ENCODE data around the gene CEP68.
"Not testable (repeated sequence)": the region's sequence is repeated elsewhere in the genome, so short reads cannot be mapped to it uniquely, and the experiment has no call there.

CEP68 gene

GRCh38 chr2:65031341-65032018, 24.7 kb upstream of the CEP68 start:
- H3K4me2 ChIP-seq (ENCODE audit: low read depth, low read length, poor library complexity, severe bottlenecking) = peak overlapping the region; percentile 80
- H3F3A ChIP-seq (ENCODE audit: insufficient read depth) = peaks cover 54% of the 10 kb centered on the region
- H2AFZ ChIP-seq (ENCODE audit: low read depth, low read length, severe bottlenecking) = no peak overlapping the region
- H3K9me3 ChIP-seq (ENCODE audit: insufficient read depth, low read length) = no peaks in the 10 kb centered on the region
- no peaks in the 10 kb centered on the region for H3K36me3 ChIP-seq (ENCODE audit: low read length)
- TF ChIP-seq, protein P1, sequence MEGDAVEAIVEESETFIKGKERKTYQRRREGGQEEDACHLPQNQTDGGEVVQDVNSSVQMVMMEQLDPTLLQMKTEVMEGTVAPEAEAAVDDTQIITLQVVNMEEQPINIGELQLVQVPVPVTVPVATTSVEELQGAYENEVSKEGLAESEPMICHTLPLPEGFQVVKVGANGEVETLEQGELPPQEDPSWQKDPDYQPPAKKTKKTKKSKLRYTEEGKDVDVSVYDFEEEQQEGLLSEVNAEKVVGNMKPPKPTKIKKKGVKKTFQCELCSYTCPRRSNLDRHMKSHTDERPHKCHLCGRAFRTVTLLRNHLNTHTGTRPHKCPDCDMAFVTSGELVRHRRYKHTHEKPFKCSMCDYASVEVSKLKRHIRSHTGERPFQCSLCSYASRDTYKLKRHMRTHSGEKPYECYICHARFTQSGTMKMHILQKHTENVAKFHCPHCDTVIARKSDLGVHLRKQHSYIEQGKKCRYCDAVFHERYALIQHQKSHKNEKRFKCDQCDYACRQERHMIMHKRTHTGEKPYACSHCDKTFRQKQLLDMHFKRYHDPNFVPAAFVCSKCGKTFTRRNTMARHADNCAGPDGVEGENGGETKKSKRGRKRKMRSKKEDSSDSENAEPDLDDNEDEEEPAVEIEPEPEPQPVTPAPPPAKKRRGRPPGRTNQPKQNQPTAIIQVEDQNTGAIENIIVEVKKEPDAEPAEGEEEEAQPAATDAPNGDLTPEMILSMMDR (IDR thresholded peaks at IDR 0.05; ENCODE audit: insufficient read depth, low read length, poor library complexity, severe bottlenecking) = no peak
- no peak for TF ChIP-seq EZH2phosphoT487 (conservative IDR thresholded peaks at IDR 0.05; ENCODE audit: low read length)
- no peaks in the 10 kb centered on the region for H3K27me3 ChIP-seq (ENCODE audit: low read length)
- H3K27ac ChIP-seq (ENCODE audit: low read depth, low read length) = peak overlapping the region; percentile 96
- H3K9ac ChIP-seq (ENCODE audit: low read length) = peak overlapping the region; percentile 64
- peak overlapping the region; percentile 49 for H3K4me3 ChIP-seq (ENCODE audit: insufficient read depth, low read length, poor library complexity, severe bottlenecking)
- H3K9me2 ChIP-seq (replicated peaks; ENCODE audit: insufficient read depth, low read length) = no peaks in the 10 kb centered on the region
- no peaks in the 10 kb centered on the region for H4K20me1 ChIP-seq (ENCODE audit: low read depth, low read length)
- no peaks in the 10 kb centered on the region for H3K79me2 ChIP-seq (ENCODE audit: insufficient read depth, low read length)

- no peaks in the 10 kb centered on the region for H3K36me3 ChIP-seq (ENCODE audit: low read length)
- H3K4me3 ChIP-seq (ENCODE audit: insufficient read depth, low read length, poor library complexity, severe bottlenecking) = peak overlapping the region; percentile 42
- H3K27me3 ChIP-seq (ENCODE audit: low read length) = no peaks in the 10 kb centered on the region
- H3K4me2 ChIP-seq (ENCODE audit: low read depth, low read length, poor library complexity, severe bottlenecking) = peak overlapping the region; percentile 80
- peak overlapping the region; percentile 62 for H3K9ac ChIP-seq (ENCODE audit: low read length)
- H3K79me2 ChIP-seq (ENCODE audit: insufficient read depth, low read length) = no peaks in the 10 kb centered on the region
- H3K9me2 ChIP-seq (replicated peaks; ENCODE audit: insufficient read depth, low read length) = no peaks in the 10 kb centered on the region
- H2AFZ ChIP-seq (ENCODE audit: low read depth, low read length, severe bottlenecking) = no peak overlapping the region
- TF ChIP-seq, protein P1 (IDR thresholded peaks at IDR 0.05; ENCODE audit: insufficient read depth, low read length, poor library complexity, severe bottlenecking) = no peak
- no peak for TF ChIP-seq EZH2phosphoT487 (conservative IDR thresholded peaks at IDR 0.05; ENCODE audit: low read length)
- H3K27ac ChIP-seq (ENCODE audit: low read depth, low read length) = peak overlapping the region; percentile 96
- H4K20me1 ChIP-seq (ENCODE audit: low read depth, low read length) = no peaks in the 10 kb centered on the region
- peaks cover 50% of the 10 kb centered on the region for H3F3A ChIP-seq (ENCODE audit: insufficient read depth)
- no peaks in the 10 kb centered on the region for H3K9me3 ChIP-seq (ENCODE audit: insufficient read depth, low read length)
Observed at GRCh38 chr2:65032019-65032975, 23.9 kb upstream of the CEP68 start.

DNA sequence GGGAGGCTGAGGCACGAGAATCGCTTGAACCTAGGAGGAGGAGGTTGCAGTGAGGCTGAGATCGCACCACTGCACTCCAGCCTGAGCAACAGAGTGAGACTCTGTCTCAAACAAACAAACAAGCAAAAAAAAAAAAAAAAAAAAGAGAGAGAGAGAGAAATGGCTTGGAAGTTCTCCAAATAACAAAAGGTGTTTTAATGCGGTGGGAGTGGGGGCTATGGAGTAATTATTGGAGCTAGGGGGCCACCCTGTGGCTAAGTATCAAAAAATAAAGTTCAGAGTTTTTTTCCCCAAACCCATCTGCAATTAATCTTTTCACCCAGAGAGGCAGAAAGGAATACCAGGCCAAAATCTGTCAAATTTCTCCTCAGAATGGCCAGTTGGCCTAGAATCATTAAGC, 23.0 kb upstream of the CEP68 start:
- no peaks in the 10 kb centered on the region for H3K9me3 ChIP-seq (ENCODE audit: insufficient read depth, low read length)
- H2AFZ ChIP-seq (ENCODE audit: low read depth, low read length, severe bottlenecking) = no peak overlapping the region
- TF ChIP-seq EZH2phosphoT487 (conservative IDR thresholded peaks at IDR 0.05; ENCODE audit: low read length) = no peak
- TF ChIP-seq, protein P1 (IDR thresholded peaks at IDR 0.05; ENCODE audit: insufficient read depth, low read length, poor library complexity, severe bottlenecking) = peak; percentile 14

DNA sequence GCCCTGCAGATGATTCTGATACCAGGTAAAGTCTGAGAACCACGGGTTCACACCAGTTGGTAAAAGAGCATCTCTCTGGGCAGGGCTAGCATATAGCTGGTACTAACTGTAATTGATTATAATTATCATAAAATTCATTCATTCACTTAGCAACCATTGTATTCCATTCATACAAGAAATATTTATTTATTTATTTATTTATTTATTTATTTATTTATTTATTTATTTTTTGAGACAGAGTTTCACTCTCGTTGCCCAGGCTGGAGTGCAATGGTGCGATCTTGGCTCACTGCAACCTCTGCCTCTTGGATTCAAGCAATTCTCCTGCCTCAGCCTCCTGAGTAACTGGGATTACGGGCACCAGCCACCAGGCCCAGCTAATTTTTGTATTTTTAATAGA, 22.5 kb upstream of the CEP68 start:
- Histone ChIP-seq H3K27ac (ENCODE audit: low read depth, low read length) (peak overlapping the region; percentile 63), H3F3A (ENCODE audit: insufficient read depth) (peaks cover 38% of the 10 kb centered on the region), H3K4me2 (ENCODE audit: low read depth, low read length, poor library complexity, severe bottlenecking) (peak overlapping the region; percentile 19)
- not testable (repeated sequence) for H3K9me3 ChIP-seq (ENCODE audit: insufficient read depth, low read length); H2AFZ ChIP-seq (ENCODE audit: low read depth, low read length, severe bottlenecking); H3K9ac ChIP-seq (ENCODE audit: low read length); H4K20me1 ChIP-seq (ENCODE audit: low read depth, low read length); H3K9me2 ChIP-seq (replicated peaks; ENCODE audit: insufficient read depth, low read length); H3K4me3 ChIP-seq (ENCODE audit: insufficient read depth, low read length, poor library complexity, severe bottlenecking); H3K36me3 ChIP-seq (ENCODE audit: low read length); H3K79me2 ChIP-seq (ENCODE audit: insufficient read depth, low read length); H3K27me3 ChIP-seq (ENCODE audit: low read length)

More for the DNA sequence above, 23.0 kb upstream of the CEP68 start:
- Histone ChIP-seq H4K20me1 (ENCODE audit: low read depth, low read length) (no peaks in the 10 kb centered on the region), H3K9me2 (replicated peaks; ENCODE audit: insufficient read depth, low read length) (no peaks in the 10 kb centered on the region), H3K9ac (ENCODE audit: low read length) (no peak overlapping the region), H3K27ac (ENCODE audit: low read depth, low read length) (peak overlapping the region; percentile 63), H3K4me2 (ENCODE audit: low read depth, low read length, poor library complexity, severe bottlenecking) (peak overlapping the region; percentile 19), H3F3A (ENCODE audit: insufficient read depth) (peaks cover 42% of the 10 kb centered on the region), H3K4me3 (ENCODE audit: insufficient read depth, low read length, poor library complexity, severe bottlenecking) (no peak overlapping the region), H3K27me3 (ENCODE audit: low read length) (no peaks in the 10 kb centered on the region), H3K36me3 (ENCODE audit: low read length) (0 out of 2 replicates have a peak, but pooled peaks cover 1% of the 10 kb centered on the region), H3K79me2 (ENCODE audit: insufficient read depth, low read length) (no peaks in the 10 kb centered on the region)

Measured in SU-DHL-6 (cell line).